Thyroid gland (tissue), 4 donors: Measurements from ENCODE around the gene MPL.

Experiments
- POLR2A ChIP-seq, 2 donors: fragments of 450-650 bp; IDR thresholded peaks; one replicate each; pipeline ENCODE4 v1.6.1; 2017; ENCODE audit warnings: antibody characterized with exemption in 2 of 2, mild to moderate bottlenecking in 2 of 2, moderate library complexity in 1 of 2
- TF ChIP-seq, protein P1 (sequence below), 6 experiments: fragments of 200-600 bp in 3 of 6; fragments of 450-650 bp in 3 of 6; sonication (generic) in 3 of 6; IDR thresholded peaks; one replicate each; pipeline ENCODE4 v1.5.1; 2016 to 2019; ENCODE audit warnings: antibody characterized with exemption in 6 of 6, mild to moderate bottlenecking in 2 of 6, inconsistent platforms in 1 of 6, moderate library complexity in 1 of 6

DNA sequence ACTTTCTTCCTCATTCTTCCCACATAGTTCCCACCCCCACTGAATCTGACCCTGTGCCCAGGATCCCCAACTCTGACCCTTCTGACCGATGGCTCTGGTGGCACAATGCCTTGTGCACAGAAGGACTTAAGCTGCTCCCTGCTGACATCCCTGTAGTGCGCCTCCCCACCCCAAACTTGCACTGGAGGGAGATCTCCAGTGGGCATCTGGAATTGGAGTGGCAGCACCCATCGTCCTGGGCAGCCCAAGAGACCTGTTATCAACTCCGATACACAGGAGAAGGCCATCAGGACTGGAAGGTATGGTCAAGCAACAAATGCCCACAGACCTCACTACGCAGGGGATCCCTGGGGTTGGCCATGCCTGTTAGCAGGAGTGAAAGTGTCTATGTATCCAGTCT is 9.0 kb downstream of the MPL start:
- TF ChIP-seq, protein P1, sequence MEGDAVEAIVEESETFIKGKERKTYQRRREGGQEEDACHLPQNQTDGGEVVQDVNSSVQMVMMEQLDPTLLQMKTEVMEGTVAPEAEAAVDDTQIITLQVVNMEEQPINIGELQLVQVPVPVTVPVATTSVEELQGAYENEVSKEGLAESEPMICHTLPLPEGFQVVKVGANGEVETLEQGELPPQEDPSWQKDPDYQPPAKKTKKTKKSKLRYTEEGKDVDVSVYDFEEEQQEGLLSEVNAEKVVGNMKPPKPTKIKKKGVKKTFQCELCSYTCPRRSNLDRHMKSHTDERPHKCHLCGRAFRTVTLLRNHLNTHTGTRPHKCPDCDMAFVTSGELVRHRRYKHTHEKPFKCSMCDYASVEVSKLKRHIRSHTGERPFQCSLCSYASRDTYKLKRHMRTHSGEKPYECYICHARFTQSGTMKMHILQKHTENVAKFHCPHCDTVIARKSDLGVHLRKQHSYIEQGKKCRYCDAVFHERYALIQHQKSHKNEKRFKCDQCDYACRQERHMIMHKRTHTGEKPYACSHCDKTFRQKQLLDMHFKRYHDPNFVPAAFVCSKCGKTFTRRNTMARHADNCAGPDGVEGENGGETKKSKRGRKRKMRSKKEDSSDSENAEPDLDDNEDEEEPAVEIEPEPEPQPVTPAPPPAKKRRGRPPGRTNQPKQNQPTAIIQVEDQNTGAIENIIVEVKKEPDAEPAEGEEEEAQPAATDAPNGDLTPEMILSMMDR (IDR thresholded peaks at IDR 0.05) = no peak
- TF ChIP-seq POLR2A (IDR thresholded peaks at IDR 0.05) = no peak
